ENCODE data around the gene HOXA7.

The HOXA7 gene

GRCh38 chr7:27134392-27134791 is 22.1 kb downstream of the HOXA7 start:
- no peak for DNase-seq (ENCODE audit: low read depth in 2 of 2)

GRCh38 chr7:27133409-27134231 is 22.9 kb downstream of the HOXA7 start:
- DNase-seq (ENCODE audit: low read depth in 2 of 2): no peak

- DNase-seq (ENCODE audit: low read depth in 2 of 2): no peak
These were observed 23.5 kb downstream of the HOXA7 start for GRCh38 chr7:27132978-27133377.

GRCh38 chr7:27132214-27132613 is 24.3 kb downstream of the HOXA7 start:
- no peak for DNase-seq (ENCODE audit: low read depth in 2 of 2)

- no peak for DNase-seq (ENCODE audit: low read depth in 2 of 2)
These were observed 25.1 kb downstream of the HOXA7 start for GRCh38 chr7:27131390-27131819.

GRCh38 chr7:27130540-27131389 is 25.7 kb downstream of the HOXA7 start, which contains the start of gene HOXA4:
TSS of gene HOXA4 (minus strand) at chr7:27130757. CDS start at chr7:27130733, 24 bp downstream.
- DNase-seq (ENCODE audit: low read depth in 2 of 2): peak; percentile 45 to 48

- DNase-seq (ENCODE audit: low read depth in 2 of 2): no peak
These were observed 26.5 kb downstream of the HOXA7 start for GRCh38 chr7:27129729-27130539.

GRCh38 chr7:27128776-27129728 is 27.4 kb downstream of the HOXA7 start:
- no peak for DNase-seq (ENCODE audit: low read depth in 2 of 2)

- no peak for DNase-seq (ENCODE audit: low read depth in 2 of 2)
These were observed 28.4 kb downstream of the HOXA7 start for GRCh38 chr7:27128034-27128433.

GRCh38 chr7:27126596-27127327 is 29.7 kb downstream of the HOXA7 start:
- DNase-seq (ENCODE audit: low read depth in 2 of 2): no peak

GRCh38 chr7:27125986-27126394 is 30.5 kb downstream of the HOXA7 start:
- DNase-seq (ENCODE audit: low read depth in 2 of 2): no peak

- DNase-seq (ENCODE audit: low read depth in 2 of 2): no peak
These were observed 31.4 kb downstream of the HOXA7 start for GRCh38 chr7:27124902-27125689.

- DNase-seq (ENCODE audit: low read depth in 2 of 2): no peak
These were observed 32.2 kb downstream of the HOXA7 start for GRCh38 chr7:27124096-27124901.

GRCh38 chr7:27123477-27124053 is 32.9 kb downstream of the HOXA7 start:
- no peak for DNase-seq (ENCODE audit: low read depth in 2 of 2)

GRCh38 chr7:27123007-27123476 is 33.4 kb downstream of the HOXA7 start:
- no peak for DNase-seq (ENCODE audit: low read depth in 2 of 2)

GRCh38 chr7:27122077-27122910 is 34.2 kb downstream of the HOXA7 start:
- no peak for DNase-seq (ENCODE audit: low read depth in 2 of 2)

GRCh38 chr7:27121684-27122076 is 34.8 kb downstream of the HOXA7 start:
- no peak for DNase-seq (ENCODE audit: low read depth in 2 of 2)

Data from stimulated activated CD4-positive, alpha-beta T cell treated with anti-CD3 and anti-CD28 coated beads, Interleukin-1b, Interleukin-23, amount 100 ng/mL, for 1 hour (primary cell).